HG03025 (cell line): ENCODE data around the gene RBM8A.

Source experiments
- ATAC-seq: cut with Tn5 transposase; IDR thresholded peaks from one replicate; pipeline ENCODE4 v1.9.1; 2021; ENCODE audit warnings: mild to moderate bottlenecking, moderate library complexity; ENCODE audit not compliant: unreplicated experiment, low FRiP score

RBM8A gene

GRCh38 chr1:145918144-145918991, 8.9 kb downstream of the RBM8A start, which contains the start of gene PEX11B:
Gene PEX11B, minus strand, starts transcription at chr1:145918717. Its CDS starts 29 bp downstream, at chr1:145918688.
- peak; percentile 79 for ATAC-seq

- ATAC-seq, result no peak
Observed at GRCh38 chr1:145917595-145917994, 9.7 kb downstream of the RBM8A start.

GRCh38 chr1:145916745-145917144, 10.5 kb downstream of the RBM8A start:
- ATAC-seq, result no peak

- ATAC-seq, result no peak
Observed at GRCh38 chr1:145912128-145912641, 15.1 kb downstream of the RBM8A start.

- no peak for ATAC-seq
Observed at GRCh38 chr1:145908653-145909052, 18.6 kb downstream of the RBM8A start.

- ATAC-seq, result no peak
Observed at GRCh38 chr1:145906954-145907753, 20.1 kb downstream of the RBM8A start.

GRCh38 chr1:145901312-145902021, 25.8 kb downstream of the RBM8A start:
- no peak for ATAC-seq

- no peak for ATAC-seq
Observed at GRCh38 chr1:145898756-145899155, 28.5 kb downstream of the RBM8A start.

- no peak for ATAC-seq
Observed at GRCh38 chr1:145897969-145898368, 29.3 kb downstream of the RBM8A start.

GRCh38 chr1:145895471-145895870, 31.8 kb downstream of the RBM8A start:
- no peak for ATAC-seq

GRCh38 chr1:145893306-145894055, 33.8 kb downstream of the RBM8A start:
- no peak for ATAC-seq

GRCh38 chr1:145892486-145893087, 34.7 kb downstream of the RBM8A start:
- ATAC-seq, result no peak

- ATAC-seq, result no peak
Observed at GRCh38 chr1:145891587-145892485, 35.4 kb downstream of the RBM8A start.

GRCh38 chr1:145891143-145891542, 36.1 kb downstream of the RBM8A start:
- no peak for ATAC-seq

GRCh38 chr1:145889722-145890121, 37.6 kb downstream of the RBM8A start:
- ATAC-seq, result no peak

- no peak for ATAC-seq
Observed at GRCh38 chr1:145887631-145888030, 39.7 kb downstream of the RBM8A start.

GRCh38 chr1:145886816-145887215, 40.5 kb downstream of the RBM8A start:
- no peak for ATAC-seq

GRCh38 chr1:145886390-145886789, 40.9 kb downstream of the RBM8A start:
- ATAC-seq, result no peak
